Stimulated activated CD4-positive, alpha-beta T cell treated with anti-CD3 and anti-CD28 coated beads, Interleukin-1b, Interleukin-23, amount 100 ng/mL, for 24 hours (primary cell): Measurements from ENCODE around the gene GGT5.
"Not testable (repeated sequence)": the region's sequence is repeated elsewhere in the genome, so short reads cannot be mapped to it uniquely, and the experiment has no call there.

Experiments used
- DNase-seq, 4 experiments: peaks; one replicate each; pipeline ENCODE4 v3.0.0-alpha.2; 2020; ENCODE audit warnings: low read depth in 4 of 4, low spot score in 1 of 4

Gene GGT5

GRCh38 chr22:24263479-24263878 is 18.6 kb upstream of the GGT5 start:
- DNase-seq, result not testable (repeated sequence)

GRCh38 chr22:24262185-24262749 is 17.4 kb upstream of the GGT5 start:
- DNase-seq, result not testable (repeated sequence)

- peak in 3 of 4 experiments; percentile 17 to 54 (median 46) for DNase-seq
Observed at GRCh38 chr22:24259459-24259858, 14.6 kb upstream of the GGT5 start.

GRCh38 chr22:24256736-24257135 is 11.9 kb upstream of the GGT5 start:
- DNase-seq, result not testable (repeated sequence)

- DNase-seq, result not testable (repeated sequence)
Observed at GRCh38 chr22:24256136-24256535, 11.3 kb upstream of the GGT5 start.

GRCh38 chr22:24253126-24253525 is 8.2 kb upstream of the GGT5 start:
- DNase-seq, result not testable (repeated sequence)

GRCh38 chr22:24251286-24251685 is 6.4 kb upstream of the GGT5 start:
- not testable (repeated sequence) for DNase-seq

- not testable (repeated sequence) for DNase-seq
Observed at GRCh38 chr22:24249413-24249812, 4.5 kb upstream of the GGT5 start.

GRCh38 chr22:24248611-24249010 is 3.7 kb upstream of the GGT5 start:
- not testable (repeated sequence) for DNase-seq

GRCh38 chr22:24247564-24248344 is 2.9 kb upstream of the GGT5 start:
- peak in 1 of 4 experiments; percentile 30 for DNase-seq

GRCh38 chr22:24247011-24247507 is 2.2 kb upstream of the GGT5 start:
- DNase-seq, result no peak

- not testable (repeated sequence) for DNase-seq
Observed at GRCh38 chr22:24245584-24246561, 991 bp upstream of the GGT5 start.

GRCh38 chr22:24244144-24244787 is 616 bp downstream of the GGT5 start:
- no peak for DNase-seq

- DNase-seq, result not testable (repeated sequence)
Observed at GRCh38 chr22:24243417-24243816, 1.5 kb downstream of the GGT5 start.

GRCh38 chr22:24240985-24241692 is 3.7 kb downstream of the GGT5 start:
- not testable (repeated sequence) for DNase-seq

- no peak for DNase-seq
Observed at GRCh38 chr22:24240381-24240780, 4.5 kb downstream of the GGT5 start.

GRCh38 chr22:24238101-24238694 is 6.7 kb downstream of the GGT5 start:
- DNase-seq, result not testable (repeated sequence)

- no peak for DNase-seq
Observed at GRCh38 chr22:24236656-24237055, 8.2 kb downstream of the GGT5 start.

- no peak for DNase-seq
Observed at GRCh38 chr22:24235315-24235714, 9.6 kb downstream of the GGT5 start.

GRCh38 chr22:24233816-24234215 is 11.1 kb downstream of the GGT5 start:
- DNase-seq, result no peak
